ENCODE results near the gene GNAQ.

GNAQ gene

DNA sequence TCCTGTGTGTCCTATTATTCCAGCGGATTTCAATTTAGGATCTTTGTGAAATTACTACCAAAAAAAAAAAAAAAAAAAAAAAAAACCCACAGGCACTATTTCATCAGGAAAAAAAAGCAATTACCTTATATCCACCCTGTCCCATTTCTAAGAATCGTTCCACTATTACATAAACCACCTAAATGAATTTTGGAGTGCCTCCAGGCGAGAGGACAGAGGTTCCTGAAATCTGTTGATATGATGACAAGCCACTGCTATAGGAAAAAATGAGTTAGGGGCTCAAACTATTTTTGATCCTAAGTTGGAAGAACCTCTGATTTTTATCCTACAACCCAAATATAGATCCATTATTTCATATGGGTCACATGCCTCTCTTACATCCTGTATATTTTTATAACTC lies 177.9 kb downstream of the GNAQ start:
- DNase-seq (ENCODE audit: extremely low spot score): no peak
- TF ChIP-seq, protein P1, sequence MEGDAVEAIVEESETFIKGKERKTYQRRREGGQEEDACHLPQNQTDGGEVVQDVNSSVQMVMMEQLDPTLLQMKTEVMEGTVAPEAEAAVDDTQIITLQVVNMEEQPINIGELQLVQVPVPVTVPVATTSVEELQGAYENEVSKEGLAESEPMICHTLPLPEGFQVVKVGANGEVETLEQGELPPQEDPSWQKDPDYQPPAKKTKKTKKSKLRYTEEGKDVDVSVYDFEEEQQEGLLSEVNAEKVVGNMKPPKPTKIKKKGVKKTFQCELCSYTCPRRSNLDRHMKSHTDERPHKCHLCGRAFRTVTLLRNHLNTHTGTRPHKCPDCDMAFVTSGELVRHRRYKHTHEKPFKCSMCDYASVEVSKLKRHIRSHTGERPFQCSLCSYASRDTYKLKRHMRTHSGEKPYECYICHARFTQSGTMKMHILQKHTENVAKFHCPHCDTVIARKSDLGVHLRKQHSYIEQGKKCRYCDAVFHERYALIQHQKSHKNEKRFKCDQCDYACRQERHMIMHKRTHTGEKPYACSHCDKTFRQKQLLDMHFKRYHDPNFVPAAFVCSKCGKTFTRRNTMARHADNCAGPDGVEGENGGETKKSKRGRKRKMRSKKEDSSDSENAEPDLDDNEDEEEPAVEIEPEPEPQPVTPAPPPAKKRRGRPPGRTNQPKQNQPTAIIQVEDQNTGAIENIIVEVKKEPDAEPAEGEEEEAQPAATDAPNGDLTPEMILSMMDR (IDR thresholded peaks at IDR 0.05; ENCODE audit: control extremely low read depth, extremely low read depth, low read depth, missing control alignments): no peak
- ChIA-PET CTCF (no interaction called here), POLR2A (no interaction called here)

DNA sequence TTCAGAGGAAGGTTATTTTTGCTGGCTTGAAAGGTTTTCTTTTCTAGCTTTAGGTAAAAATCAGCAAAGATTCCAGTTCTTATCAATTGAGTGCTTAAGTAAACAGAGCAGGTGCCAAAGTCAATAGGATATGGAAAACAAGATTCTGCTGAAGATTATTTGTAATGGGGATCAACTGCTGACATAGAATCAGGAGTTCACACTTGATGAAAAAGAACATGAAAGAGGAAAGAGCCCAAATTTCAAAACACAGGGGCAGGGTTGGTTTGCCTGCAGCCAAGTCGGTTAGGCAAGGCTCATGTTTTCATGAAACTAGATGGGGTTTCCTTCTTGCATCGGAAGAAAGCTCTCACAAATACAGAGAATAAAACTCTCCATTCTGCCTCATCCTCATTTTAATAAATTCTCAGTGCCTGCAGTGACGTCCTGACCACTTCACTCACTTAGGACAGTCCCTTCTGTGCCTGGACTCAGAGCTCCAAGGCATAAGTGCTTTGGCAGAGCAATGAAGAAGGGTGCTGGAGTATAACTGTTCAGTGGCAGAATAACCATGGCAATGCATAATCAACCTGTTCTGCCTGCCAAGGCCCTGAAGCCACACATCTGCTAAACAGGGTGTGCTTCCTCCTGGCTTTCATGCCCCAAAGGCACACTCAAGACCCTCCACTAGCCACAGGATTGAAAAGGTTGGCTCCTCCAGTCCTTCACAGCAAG lies 179.6 kb downstream of the GNAQ start:
- ChIA-PET POLR2A (no interaction called here), CTCF (interaction anchor here (1.5 kb wide), 2 partner anchors 10 to 14 kb away, joined by 4 read pairs; no protein-coding TSS in a partner anchor)
- TF ChIP-seq, protein P1 (IDR thresholded peaks at IDR 0.05; ENCODE audit: control extremely low read depth, extremely low read depth, low read depth, missing control alignments): no peak
- DNase-seq (ENCODE audit: extremely low spot score): no peak

DNA sequence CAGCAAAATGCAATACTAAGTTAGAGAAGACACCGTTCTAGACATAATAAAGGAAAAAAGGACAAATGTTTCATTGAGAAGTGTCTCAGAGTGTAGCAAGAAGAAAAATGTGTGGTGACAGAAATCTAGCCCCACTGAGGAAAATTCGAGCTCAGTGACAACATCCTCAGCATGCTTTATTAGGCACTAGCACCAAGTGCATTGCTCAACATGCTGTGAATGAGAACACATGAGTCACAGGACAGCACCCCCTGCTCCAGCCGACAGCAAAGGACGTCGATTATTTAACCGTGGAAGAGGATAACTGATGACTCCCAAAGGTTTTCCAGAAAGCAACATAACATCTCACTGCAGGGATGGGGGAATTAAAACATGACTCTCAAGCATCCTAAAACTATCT lies 182.7 kb downstream of the GNAQ start:
- TF ChIP-seq, protein P1 (IDR thresholded peaks at IDR 0.05; ENCODE audit: control extremely low read depth, extremely low read depth, low read depth, missing control alignments): no peak
- DNase-seq (ENCODE audit: extremely low spot score): no peak
- ChIA-PET POLR2A (no interaction called here), CTCF (interaction anchor here (1.2 to 2.0 kb wide), 4 partner anchors 17 to 392 kb away, joined by 3 to 4 read pairs (median 4); no protein-coding TSS in a partner anchor)

DNA sequence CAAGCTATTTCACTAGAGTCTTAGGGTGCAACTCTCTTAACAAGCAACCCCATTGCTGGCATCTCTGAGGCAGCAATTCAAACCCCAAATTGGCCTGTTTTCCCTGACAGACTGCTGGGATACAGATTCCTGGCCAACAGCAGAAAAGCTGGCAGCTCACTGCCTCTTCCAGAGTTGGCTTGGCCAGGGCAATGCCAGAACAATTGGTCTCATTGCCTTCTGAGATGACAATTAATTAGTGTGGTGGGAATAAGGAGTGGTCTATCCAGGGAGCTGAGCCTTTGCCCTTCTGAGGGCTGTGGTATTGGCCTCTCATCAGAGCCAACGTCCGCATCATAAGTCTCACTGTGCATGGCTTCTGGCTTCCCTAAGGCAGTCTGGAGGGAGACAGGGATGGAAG lies 183.2 kb downstream of the GNAQ start:
- TF ChIP-seq, protein P1 (IDR thresholded peaks at IDR 0.05; ENCODE audit: control extremely low read depth, extremely low read depth, low read depth, missing control alignments): no peak
- ChIA-PET POLR2A (no interaction called here), CTCF (interaction anchor here (1.2 to 2.0 kb wide), 4 partner anchors 17 to 392 kb away, joined by 3 to 4 read pairs (median 4); no protein-coding TSS in a partner anchor)
- DNase-seq (ENCODE audit: extremely low spot score): no peak

DNA sequence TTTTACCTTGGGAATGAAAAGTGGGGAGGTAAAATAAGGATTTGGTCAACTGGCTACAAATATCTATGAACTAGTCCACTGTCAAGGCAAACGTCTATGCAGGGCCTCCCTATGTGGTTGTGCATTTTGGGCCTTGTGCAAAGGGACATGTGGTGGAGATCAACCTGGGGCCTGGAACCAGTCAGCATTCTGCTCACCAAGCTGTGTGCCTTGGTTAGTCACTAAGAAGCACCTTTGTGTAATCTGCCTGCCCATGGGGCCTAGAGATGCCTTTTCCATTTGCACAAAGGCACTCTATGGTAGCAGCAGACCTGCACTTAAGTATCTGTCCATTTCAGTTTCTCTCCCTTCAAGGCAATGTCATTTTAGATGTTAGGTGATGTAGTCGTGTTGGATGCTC lies 184.0 kb downstream of the GNAQ start:
- POLR2A ChIA-PET: no interaction called here
- TF ChIP-seq, protein P1 (IDR thresholded peaks at IDR 0.05; ENCODE audit: control extremely low read depth, extremely low read depth, low read depth, missing control alignments): no peak

DNA sequence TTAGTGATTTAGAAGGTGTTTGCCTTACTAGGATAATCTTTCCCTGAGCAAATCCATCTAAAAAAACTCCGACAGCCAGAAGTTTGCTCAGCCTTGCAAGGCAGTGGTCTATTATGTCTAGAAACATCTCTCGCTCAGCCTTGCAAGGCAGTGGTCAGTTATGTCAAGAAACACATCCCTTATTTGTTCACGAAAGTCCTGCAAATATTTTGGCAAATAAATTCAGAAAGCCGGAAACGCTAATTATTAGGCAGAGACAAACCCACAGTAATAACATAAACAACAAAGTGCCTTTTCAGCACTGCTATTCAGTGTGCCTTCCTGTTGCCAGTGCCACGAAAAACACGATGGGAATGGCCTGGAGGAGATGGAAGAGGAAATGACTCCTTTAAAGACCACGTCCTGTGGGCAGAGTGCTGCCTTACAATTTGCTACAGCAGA lies 184.5 kb downstream of the GNAQ start:
- no peak for DNase-seq (ENCODE audit: extremely low spot score)
- TF ChIP-seq, protein P1 (IDR thresholded peaks at IDR 0.05; ENCODE audit: control extremely low read depth, extremely low read depth, low read depth, missing control alignments): no peak
- ChIA-PET POLR2A (no interaction called here), CTCF (interaction anchor here (2.0 kb wide), 1 partner anchor 18 kb away, joined by 4 read pairs; no protein-coding TSS in a partner anchor)

More for the DNA sequence above, 184.0 kb downstream of the GNAQ start:
- DNase-seq (ENCODE audit: extremely low spot score): no peak
- CTCF ChIA-PET: interaction anchor here (2.0 kb wide), 1 partner anchor 18 kb away, joined by 4 read pairs; no protein-coding TSS in a partner anchor

Measured in GM10248 (cell line).